GM21786 (cell line): ENCODE measurements around the gene SSC5D.

ENCODE experiments used
- ATAC-seq: cut with Tn5 transposase; IDR thresholded peaks from one replicate; pipeline ENCODE4 v1.9.1; 2021; ENCODE audit not compliant: unreplicated experiment

SSC5D gene

DNA sequence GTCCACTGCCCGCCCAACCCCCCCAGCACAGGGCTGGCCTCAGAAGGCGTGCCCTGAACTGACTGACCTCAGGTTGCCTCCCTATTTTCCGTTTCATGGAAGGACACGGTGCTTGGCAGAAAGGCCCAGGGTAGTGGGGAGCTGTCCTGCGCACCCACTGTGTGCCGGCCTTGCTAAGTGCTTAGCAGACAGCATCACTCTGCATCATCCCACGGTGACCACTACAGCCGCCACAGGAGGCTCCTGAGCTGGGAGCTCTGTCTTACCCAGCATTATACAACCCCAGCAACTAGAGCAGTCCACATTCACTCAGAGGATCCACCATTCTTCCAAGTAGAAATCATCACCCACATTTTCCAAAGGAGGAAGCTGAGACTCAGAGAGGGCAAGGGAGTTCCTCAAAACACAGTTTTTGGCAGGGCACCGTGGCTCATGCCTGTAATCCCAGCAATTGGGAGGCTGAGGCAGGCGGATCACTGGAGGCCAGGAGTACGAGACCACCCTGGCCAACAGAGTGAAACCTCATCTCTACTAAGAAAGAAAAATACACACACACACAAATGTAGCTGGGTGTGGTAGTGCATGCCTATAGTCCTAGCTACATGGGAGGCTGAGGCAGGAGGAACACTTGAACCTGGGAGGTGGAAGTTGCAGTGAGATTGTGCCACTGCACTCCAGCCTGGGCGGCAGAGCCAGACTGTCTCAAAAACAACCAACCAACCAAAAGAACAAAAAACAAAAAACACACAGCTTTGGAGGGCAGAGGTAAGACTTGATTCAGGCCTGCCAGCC lies 47.1 kb downstream of the SSC5D start:
- ATAC-seq = no peak

DNA sequence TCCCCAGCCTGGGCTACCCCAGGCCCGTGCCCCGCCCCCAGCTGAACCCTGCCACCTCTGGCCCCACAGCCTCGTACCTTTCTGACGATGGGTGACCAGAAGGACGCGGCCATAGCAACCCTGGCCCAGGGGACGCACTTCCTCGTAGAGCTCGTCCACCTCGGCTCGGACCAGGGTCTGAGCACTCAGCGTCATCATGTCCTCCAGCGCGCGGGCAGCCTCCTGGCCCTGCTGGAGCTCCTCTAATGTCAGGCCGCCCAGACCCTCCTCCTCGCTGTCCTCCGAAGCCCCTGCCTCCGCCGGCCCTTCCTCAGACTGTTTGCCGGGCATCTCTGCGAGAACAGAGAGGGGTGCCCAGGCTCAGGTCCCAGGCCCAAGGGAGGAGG lies 47.7 kb downstream of the SSC5D start:
- ATAC-seq = no peak

DNA sequence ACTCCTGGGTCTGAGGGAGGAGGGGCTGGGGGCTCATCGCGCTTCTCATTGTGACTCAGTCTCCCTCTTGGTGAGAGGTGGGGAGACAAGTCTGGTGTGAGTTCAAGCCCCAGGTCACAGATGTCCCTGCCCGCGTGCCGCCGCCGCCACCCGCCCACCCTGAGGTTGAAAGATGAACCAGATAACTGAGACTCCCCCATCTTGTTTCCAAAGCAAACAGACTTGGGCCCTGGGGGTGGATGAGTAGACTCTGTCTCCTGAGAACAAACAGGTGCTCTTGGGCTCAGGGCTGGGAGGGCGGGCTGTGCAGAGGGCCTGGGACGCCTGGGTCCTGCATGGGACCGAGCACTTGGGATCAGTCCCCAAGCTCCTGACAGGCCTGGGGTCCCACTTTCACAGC lies 48.1 kb downstream of the SSC5D start:
- ATAC-seq = no peak

DNA sequence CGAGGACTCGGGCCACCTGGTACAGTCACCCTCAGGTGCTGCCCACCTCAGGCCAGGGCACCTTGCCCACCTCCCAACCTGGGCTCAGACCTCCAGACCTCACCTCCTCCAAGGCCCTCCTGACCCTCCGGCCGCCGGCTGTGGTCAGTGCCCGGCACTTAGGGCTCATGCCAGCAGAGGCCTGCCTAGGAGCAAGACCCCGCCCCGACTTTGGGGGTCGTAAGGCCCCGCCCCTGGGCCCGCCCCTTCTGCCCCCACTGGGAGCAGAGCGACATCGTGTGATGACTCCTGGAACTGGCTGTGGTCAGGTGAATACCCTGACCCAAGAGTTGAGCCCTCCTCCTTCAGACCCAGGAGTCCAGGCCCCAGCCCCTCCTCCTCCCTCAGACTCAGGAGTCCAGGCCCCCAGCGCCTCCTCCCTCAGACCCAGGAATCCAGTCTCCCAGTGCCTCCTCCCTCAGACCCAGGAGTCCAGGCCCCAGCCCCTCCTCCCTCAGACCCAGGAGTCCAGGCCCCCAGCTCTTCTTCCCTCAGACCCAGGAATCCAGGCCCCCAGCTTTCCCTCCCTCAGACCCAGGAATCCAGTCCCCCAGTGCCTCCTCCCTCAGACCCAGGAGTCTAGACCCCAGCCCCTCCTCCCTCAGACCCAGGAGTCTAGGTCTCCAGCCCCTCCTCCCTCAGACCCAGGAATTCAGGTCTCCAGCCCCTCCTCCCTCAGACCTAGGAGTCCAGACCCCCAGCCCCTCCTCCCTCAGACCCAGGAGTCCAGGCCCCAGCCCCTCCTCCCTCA lies 48.9 kb downstream of the SSC5D start, which contains the start of gene SBK2:
Gene SBK2, minus strand, starts transcription at position 183 of the 790 bp plus-strand sequence. CDS start 839 bp downstream, outside the sequence.
- no peak for ATAC-seq

DNA sequence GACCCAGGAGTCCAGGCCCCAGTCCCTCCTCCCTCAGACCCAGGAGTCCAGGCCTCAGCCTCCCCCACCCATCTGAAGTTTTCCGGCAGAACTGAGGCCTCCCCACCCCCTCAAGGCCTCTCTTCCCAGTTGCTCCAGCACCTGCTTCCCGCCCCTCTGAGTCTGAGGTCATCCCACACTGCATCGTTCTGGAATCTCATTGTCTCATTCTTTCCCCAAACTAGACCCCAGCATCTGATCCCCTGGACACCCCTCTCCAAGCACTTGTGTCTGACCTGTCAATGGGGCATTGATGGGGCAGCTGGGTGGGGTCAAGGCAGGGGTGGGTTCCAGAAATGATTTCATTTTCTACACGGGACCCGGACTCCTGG lies 49.5 kb downstream of the SSC5D start:
- ATAC-seq = no peak

DNA sequence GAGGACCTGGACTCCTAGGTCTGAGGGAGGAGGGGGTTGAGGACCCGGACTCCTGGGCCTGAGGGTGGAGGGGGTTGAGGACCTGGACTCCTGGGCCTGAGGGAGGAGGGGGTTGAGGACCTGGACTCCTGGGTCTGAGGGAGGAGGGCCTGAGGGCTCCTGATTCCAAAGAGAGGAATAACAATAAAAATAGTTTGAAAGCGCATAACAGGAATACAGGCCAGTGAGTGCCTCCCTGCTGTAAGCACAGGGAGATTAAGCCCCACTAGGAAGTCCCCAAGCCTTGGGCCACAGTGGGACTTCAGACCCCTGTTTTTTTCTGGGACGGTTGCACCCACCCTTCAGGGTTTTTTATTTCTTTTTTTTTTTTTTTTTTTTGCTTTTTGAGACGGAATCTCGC lies 49.9 kb downstream of the SSC5D start:
- no peak for ATAC-seq

DNA sequence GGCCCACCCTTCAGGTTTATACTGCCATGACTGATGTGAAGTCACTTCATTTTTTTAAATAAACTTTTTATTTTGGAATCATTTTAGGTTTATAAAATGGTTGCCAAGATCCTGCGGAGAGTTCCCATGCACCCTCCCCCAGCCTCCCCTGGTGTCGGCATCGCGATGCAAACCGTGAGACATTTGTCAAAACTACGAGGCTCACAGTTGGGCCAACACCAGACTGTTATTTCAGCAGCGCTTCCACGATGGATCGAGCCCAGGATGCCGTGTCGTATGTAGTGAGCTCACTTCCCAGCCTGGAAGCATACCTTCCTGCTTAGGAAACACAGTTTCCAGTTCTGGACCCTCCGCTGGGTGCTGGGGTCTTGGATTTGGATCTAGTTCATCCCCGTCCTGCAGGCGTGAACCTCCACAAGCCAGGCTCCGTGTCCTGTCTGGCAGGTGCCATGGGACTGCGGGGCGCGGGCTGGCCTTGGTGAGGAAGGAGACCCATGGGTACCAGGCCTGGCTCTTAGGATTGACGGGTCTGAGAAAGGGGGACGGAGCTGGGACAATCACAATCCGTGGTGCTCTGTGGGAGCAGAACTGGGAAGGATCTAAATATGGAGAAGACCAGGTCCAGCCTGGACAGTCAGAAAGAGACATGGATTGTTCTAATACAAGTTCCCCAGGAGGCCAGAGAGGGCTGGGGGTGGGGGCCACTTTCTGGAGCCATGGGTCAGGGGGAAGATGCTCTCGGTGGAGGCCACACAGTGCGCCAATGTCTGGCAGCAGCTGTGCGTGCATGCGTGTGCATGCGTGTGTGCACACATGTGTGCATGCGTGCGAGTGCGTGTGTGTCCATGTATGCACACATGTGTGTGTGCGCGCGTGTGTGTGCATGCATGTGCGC lies 51.1 kb downstream of the SSC5D start:
- no peak for ATAC-seq

DNA sequence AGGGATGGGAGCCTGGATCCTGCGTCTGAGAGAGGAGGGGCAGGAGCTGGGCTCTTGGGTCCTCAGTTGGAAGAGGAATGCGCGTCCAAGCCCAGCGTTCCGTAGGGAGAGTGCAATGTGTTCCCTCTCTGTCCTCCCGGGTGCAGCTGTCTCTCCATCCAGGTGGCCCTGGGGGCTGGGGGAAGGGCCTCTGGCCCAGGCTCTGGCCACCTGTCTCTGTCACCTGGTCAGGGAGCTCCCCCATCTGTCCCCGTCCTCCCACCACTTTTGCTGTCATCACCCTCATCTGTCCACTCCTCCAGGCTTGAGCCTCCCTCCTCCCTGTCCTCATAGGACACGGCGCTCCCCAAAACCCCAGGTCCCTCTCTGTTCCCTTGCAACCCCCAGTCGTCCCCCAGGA lies 52.4 kb downstream of the SSC5D start:
- ATAC-seq = no peak

DNA sequence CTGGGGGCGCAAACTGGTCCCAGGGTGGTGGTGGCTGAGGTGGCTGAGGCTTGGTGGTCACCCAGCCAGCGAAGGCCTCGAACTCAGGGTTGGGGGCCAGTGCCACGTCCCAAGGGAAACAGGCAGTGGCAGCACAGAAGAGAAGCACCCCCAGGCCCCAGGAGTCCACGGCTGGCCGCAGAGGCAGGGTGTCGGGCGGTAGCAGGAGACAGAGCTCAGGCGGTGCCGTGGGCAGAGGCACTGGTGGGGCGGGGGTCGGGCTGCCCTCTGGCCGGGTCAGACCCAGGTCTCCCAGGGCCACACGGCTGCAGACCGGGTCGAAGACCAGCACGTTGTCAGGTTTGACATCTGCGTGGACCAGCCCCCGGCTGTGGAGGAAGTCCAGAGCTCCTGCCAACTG lies 52.9 kb downstream of the SSC5D start:
- no peak for ATAC-seq

DNA sequence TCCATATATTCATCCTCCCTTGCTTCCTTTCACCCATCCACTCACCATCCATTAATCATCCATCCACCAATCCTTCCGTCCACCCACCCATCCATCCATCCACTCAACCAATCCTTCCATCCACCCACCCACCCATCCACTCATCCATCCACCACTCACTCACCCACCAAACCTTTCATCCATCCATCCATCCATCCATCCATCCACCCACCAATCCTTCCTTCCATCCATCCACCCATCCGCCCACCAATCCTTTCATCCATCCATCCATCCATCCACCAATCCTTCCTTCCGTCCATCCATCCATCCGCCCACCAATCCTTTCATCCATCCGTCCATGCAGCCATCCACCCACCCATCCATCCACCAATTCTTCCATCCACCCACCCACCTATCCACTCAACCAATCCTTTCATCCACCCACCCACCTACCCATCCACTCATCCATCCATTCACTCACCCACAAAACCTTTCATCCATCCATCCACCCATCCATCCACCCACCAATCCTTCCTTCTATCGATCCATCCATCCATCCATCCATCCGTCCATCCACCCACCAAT lies 54.1 kb downstream of the SSC5D start:
- ATAC-seq = no peak

DNA sequence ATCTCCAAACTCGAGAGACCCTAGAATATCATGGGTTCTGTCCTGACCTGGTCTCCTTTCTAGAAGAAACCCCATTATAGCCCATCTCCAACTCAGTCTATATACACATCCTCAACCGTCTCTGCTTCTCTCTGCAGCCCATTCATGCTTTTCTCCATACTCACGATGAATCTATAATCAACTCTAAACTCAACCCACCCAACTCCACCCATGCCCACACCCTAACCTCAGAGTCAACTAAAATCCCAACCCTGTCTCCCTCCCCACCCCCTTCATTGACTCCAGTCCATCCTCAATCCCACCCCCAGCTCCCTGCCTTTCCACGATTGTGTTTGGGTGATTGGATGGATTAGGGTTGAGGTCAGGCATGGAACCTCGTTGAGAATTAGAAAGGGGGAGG lies 55.3 kb downstream of the SSC5D start:
- no peak for ATAC-seq

DNA sequence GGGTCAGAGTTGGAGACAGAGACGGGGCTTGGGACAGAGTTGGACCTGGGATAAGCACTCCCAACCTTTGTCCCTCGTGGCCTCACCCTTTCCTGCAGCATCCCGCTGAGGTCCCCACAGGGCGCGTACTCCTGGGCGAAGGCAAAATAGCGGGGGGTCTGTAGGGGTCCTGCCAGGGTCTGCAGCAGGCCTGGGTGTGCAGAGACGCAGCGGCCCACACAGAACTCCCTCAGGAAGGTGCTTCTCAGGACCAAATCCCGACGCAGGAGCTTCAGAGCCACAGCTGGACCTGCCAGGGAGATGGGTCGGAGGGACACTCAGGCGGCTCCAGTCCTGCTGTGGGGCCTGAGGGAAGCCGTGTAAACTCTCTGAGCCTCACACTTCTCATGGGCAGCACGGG lies 55.8 kb downstream of the SSC5D start:
- ATAC-seq = no peak

DNA sequence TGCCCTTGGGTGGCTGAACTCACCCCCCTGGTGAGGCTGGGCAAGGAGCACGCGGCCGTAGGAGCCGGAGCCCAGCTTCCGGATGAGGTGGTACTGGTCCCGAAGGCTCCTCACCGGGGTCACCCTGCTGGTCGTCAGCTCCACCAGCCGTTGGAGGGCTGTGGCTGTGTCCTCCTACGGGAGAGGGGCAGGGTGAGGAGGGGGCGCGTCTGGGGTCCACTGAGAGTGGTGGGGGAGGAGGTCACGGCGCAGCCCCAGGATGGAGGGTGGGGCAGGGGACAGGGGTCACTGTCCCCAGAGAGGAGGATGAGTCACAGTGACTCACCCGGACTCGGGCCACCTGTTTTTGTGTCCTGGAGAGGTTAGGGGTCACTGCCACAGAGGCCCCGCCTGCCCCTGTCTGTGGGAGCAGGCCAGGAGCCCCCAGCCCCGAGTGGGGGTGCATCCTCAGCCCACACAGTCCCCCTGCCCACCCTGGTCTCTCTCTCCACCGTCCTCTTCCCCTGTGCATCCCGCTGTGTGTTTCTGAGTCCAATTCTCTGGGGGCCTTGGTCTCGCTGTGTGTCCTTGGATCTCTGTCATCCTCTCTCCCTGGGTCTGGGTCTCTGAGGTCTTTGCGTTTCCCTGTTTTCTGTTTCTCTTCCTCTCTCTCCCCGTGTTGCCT lies 56.7 kb downstream of the SSC5D start:
- no peak for ATAC-seq

DNA sequence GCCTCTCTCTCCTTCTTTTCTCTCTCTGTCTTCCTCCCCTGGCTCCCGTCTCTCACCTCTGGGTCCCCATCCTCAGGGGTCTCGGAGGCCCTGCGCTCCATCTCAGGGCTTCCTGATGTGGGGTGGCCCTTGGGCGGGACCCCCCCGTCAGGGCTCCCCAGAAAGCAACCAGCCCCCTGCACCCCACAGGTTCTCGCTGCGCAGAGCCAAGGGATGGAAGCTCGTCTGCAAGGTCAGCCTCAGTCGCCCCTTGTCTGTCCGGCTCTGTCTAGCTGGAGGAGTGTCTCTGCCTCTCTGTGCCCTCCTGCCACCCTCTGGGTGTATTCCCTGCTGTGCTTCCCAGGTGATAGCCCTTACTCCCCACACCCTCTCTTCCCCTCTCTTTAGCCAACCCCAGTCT lies 57.2 kb downstream of the SSC5D start, which contains the start of gene SBK3:
Gene SBK3, minus strand, starts transcription at position 101 of the 400 bp plus-strand sequence. Its CDS starts 0 bp downstream, at position 101.
- no peak for ATAC-seq

DNA sequence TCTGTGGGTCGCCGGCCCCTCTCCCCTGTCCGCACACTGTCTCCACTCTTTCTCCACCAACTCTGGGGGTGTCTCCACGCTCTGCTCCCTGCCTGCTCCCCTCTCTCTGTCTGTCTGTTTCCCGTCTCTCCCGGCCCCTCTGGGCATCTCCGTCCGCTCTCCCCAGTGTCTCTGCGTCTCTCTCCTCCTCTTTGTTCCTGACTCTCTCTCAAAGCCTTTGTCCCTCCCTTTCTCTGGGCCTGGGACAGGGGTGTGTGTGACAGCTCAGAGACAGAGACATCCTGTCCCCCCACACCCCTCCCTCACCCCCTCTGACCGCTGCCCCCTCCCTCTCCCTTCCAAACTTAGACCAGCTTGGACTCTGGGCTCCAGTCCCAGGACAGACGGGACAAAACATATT lies 57.8 kb downstream of the SSC5D start:
- ATAC-seq = no peak

DNA sequence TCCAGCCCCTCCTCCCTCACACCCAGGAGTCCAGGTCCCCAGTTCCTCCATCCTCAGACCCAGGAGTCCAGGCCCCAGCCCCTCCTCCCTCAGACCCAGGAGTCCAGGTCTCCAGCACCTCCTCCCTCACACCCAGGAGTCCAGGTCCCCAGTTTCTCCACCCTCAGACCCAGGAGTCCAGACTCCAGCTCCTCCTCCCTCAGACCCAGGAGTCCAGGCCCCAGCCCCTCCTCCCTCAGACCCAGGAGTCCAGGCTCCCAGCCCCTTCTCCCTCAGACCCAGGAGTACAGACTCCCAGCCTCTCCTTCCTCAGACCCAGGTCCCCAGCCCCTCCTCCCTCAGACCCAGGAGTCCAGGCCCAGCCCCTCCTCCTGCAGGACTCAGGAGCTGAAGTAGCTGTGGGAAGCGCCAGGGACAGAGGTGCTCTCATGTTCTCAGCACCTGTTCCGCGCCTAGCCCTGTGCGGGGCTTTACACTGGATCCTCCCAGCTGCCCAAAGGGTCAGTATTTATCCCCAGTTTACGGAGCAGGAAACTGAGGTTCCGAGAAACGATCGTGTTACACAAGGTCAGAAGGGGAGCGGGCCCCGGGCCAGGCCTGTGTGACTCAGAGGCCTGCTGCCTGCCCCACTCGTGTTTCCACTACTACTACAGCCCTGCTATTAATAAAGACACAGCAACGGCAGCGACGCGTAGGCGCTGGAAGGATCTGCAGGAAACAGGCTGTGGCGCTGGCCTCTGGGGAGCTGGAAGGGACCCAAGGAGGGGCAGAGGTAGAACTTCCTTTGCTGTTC lies 58.8 kb downstream of the SSC5D start:
- ATAC-seq = no peak

DNA sequence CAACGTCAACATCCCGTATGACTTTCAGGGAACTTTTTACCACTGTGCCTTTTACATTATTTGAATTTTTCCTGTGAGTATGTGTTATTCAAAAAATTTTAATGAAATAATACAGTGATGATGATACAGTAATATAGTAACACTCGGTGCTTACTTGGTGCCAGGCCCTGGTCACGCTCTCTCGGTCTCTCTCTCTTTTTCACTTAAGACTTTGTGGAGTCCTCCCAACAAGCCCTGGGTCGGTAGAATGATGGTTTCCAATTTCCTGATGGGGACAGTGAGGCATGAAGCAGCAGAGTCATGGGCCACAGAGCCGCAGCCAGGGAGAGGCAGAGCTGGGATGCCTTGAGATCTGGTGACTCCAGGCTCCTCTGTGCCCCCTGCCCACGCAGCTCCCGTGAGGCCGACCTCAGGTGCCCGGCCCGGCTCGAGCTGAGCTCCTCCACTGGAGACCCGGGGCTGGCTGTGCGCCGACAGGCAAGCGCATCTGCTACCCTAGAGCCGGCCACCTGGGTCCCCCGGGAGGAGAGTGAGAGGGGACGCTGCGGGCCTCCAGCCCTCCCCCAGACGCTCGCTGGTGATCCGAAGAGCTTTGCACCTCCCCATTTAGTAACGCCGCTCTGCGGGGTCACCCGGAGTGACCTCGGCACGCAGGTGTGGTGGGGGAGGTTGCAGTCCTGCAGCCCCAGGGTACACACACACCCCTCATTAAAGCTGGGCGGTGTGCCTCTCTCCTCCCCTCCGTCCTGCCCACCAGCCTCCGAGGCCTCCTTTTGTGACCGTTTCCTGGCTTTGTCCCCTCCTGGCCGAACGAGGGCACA lies 61.5 kb downstream of the SSC5D start:
- no peak for ATAC-seq

DNA sequence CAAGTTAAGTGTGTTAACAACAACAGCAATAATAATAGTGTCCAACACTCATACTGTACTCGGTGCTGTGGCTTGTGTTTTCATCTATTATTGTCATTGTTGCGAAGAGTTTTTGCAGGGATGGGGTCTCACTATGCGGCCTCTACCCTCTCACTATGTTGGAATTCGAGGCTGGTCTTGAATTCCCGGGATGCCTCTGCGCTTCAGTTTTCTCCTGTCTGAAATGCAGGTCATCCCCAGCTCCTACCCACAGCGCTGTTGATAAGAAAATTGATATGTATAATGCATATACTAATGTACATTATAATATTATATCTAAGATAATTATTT lies 62.0 kb downstream of the SSC5D start:
- ATAC-seq = no peak

DNA sequence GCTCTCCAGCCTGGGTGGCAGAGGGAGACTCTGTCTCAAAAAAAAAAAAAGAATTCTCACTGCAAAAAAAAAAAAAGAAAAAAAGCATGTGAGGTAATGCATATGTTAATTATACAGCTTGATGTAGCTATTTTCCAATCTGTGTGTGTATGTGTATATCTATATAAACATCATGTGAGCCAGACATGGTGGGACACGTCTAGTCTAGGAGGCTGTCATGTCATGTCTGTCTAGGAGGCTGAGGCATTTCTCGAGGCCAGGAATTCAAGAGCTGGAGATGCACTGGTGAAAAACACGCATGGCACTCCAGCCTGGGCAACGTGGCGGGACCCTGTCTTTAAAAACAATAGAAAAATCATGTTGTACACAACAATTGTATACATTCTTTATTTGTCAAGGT lies 64.0 kb downstream of the SSC5D start:
- no peak for ATAC-seq
